HepG2 (cell line): Measurements from ENCODE around the gene ABCA2. TPM values are rescaled to one million over a fixed set of nuclear protein-coding genes. Genes with fewer than 3 reads are reported as not detected.

Experiments used
- CCDC6 ChIP-seq: sonication (generic); formaldehyde crosslinking; IDR thresholded peaks from 2 replicates; pipeline ENCODE4 v1.8.1; 2022; ENCODE audit warnings: mild to moderate bottlenecking, missing genetic modification reagents, moderate library complexity
- DR1 ChIP-seq: sonication (generic); formaldehyde crosslinking; IDR thresholded peaks from 2 replicates; pipeline ENCODE4 v1.8.0; 2021; ENCODE audit warnings: mild to moderate bottlenecking, missing genetic modification reagents, inconsistent platforms
- GABPA ChIP-seq, 2 experiments: IDR thresholded peaks; 2 replicates each; pipeline ENCODE4 v1.6.1; 2011 to 2016; ENCODE audit warnings: low read depth in 2 of 2, low read length in 1 of 2, missing biosample characterization in 1 of 2, missing genetic modification characterization in 1 of 2
- HES4 ChIP-seq: sonication (generic); formaldehyde crosslinking; IDR thresholded peaks from 2 replicates; pipeline ENCODE4 v1.9.0; 2021; ENCODE audit warnings: mild to moderate bottlenecking, missing genetic modification reagents, borderline replicate concordance
- KDM6A ChIP-seq: IDR thresholded peaks from 2 replicates; pipeline ENCODE4 v1.6.1; 2016; ENCODE audit warnings: low read depth
- KLF15 ChIP-seq: sonication (generic); formaldehyde crosslinking; IDR thresholded peaks from 2 replicates; pipeline ENCODE4 v1.8.1; 2023; ENCODE audit warnings: borderline replicate concordance, mild to moderate bottlenecking, inconsistent platforms, missing genetic modification reagents, mixed read lengths
- NCOA2 ChIP-seq: sonication (generic); formaldehyde crosslinking; IDR thresholded peaks from 2 replicates; pipeline ENCODE4 v1.8.0; 2022; ENCODE audit warnings: inconsistent platforms
- NFKB2 ChIP-seq: sonication (generic); formaldehyde crosslinking; IDR thresholded peaks from 2 replicates; pipeline ENCODE4 v1.4.0; 2020; ENCODE audit warnings: missing genetic modification reagents, borderline replicate concordance
- NR0B2 ChIP-seq: sonication (generic); formaldehyde crosslinking; IDR thresholded peaks from 2 replicates; pipeline ENCODE4 v1.4.0; 2020; ENCODE audit warnings: mild to moderate bottlenecking, missing genetic modification reagents
- PAXIP1 ChIP-seq: sonication (generic); formaldehyde crosslinking; conservative IDR thresholded peaks from 2 replicates; pipeline ENCODE4 v1.4.0; 2020; ENCODE audit warnings: mild to moderate bottlenecking, missing genetic modification reagents, moderate library complexity
- POGK ChIP-seq: sonication (generic); formaldehyde crosslinking; conservative IDR thresholded peaks from 2 replicates; pipeline ENCODE4 v1.8.0; 2022; ENCODE audit warnings: mild to moderate bottlenecking, moderate library complexity, missing genetic modification reagents
- SMYD3 ChIP-seq: sonication (generic); formaldehyde crosslinking; IDR thresholded peaks from 2 replicates; pipeline ENCODE4 v1.8.1; 2023; ENCODE audit warnings: mild to moderate bottlenecking, missing genetic modification reagents
- ZFP36 ChIP-seq: fragments of 150-350 bp; IDR thresholded peaks from 2 replicates; pipeline ENCODE4 v1.6.1; 2018; ENCODE audit warnings: borderline replicate concordance, low read length, low read depth; ENCODE audit not compliant: partially characterized antibody
- ZFP37 ChIP-seq: sonication (generic); formaldehyde crosslinking; IDR thresholded peaks from 2 replicates; pipeline ENCODE4 v1.4.0; 2020; ENCODE audit warnings: missing genetic modification reagents, borderline replicate concordance
- ZNF496 ChIP-seq: sonication (generic); formaldehyde crosslinking; IDR thresholded peaks from 2 replicates; pipeline ENCODE4 v1.8.1; 2023; ENCODE audit warnings: mild to moderate bottlenecking, moderate library complexity, missing genetic modification reagents; ENCODE audit not compliant: insufficient replicate concordance
- ZNF530 ChIP-seq: sonication (generic); formaldehyde crosslinking; IDR thresholded peaks from 2 replicates; pipeline ENCODE4 v1.5.0; 2020; ENCODE audit warnings: low read depth, mild to moderate bottlenecking, missing genetic modification reagents
- ZNF615 ChIP-seq: sonication (generic); formaldehyde crosslinking; IDR thresholded peaks from 2 replicates; pipeline ENCODE4 v1.5.0; 2020; ENCODE audit warnings: mild to moderate bottlenecking, missing genetic modification reagents, borderline replicate concordance
- ZNF761 ChIP-seq: sonication (generic); formaldehyde crosslinking; conservative IDR thresholded peaks from 2 replicates; pipeline ENCODE4 v1.4.0; 2020; ENCODE audit warnings: mild to moderate bottlenecking, missing genetic modification reagents
- ZNF776 ChIP-seq: sonication (generic); formaldehyde crosslinking; IDR thresholded peaks from 2 replicates; pipeline ENCODE4 v1.4.0; 2020; ENCODE audit warnings: mild to moderate bottlenecking, missing genetic modification reagents
- ZNF891 ChIP-seq: sonication (generic); formaldehyde crosslinking; IDR thresholded peaks from 2 replicates; pipeline ENCODE4 v1.5.0; 2020; ENCODE audit warnings: mild to moderate bottlenecking, missing genetic modification reagents
- ZUFSP ChIP-seq: sonication (generic); formaldehyde crosslinking; IDR thresholded peaks from 2 replicates; pipeline ENCODE4 v1.9.0; 2021; ENCODE audit warnings: missing genetic modification reagents, mild to moderate bottlenecking, borderline replicate concordance
- polyA plus RNA-seq, 8 experiments: library from polyadenylated mRNA; depleted of rRNA in 3 of 8; stranded (reverse) in 7 of 8; unstranded in 1 of 8; fragments of >200 nt; fragmentation: Illumina TruSeq in 4 of 8; extraction: Trizol in 4 of 8; gene quantifications; 2 replicates each; pipeline versions ENCODE4 v1.2.1 to v1.2.3, GENCODE V29; 2011 to 2016; ENCODE audit warnings: low read depth in 4 of 8, missing spikeins in 1 of 8, mixed read lengths in 1 of 8; ENCODE audit not compliant: insufficient read depth in 1 of 8
- total RNA-seq, 5 experiments: library from RNA; depleted of rRNA; stranded (reverse); fragments of >200 nt; fragmentation: Illumina TruSeq; extraction: Trizol; gene quantifications; 2 replicates each; pipeline ENCODE4 v1.2.3, GENCODE V29; 2016; ENCODE audit warnings: low read depth in 1 of 5

The ABCA2 gene
- total and polyA plus RNA-seq, 2 of the 13 experiments (the other 11 are each of a cell fraction or from before 2014, with no cell fraction given) = 2.9 to 19.2 TPM

- TF ChIP-seq PAXIP1 (CRISPR knock-in tag) (0 out of 2 replicates have a peak, but pooled peaks have one; percentile 17), HES4 (CRISPR knock-in tag) (no peak), NFKB2 (CRISPR knock-in tag) (peak; percentile 32; the same call in 1 of the 2 replicates), ZUFSP (CRISPR knock-in tag) (no peak), KDM6A (CRISPR knock-in tag) (no peak), ZNF891 (peak; percentile 60; the same call in 1 of the 2 replicates), ZNF761 (CRISPR knock-in tag) (no peak), NCOA2 (CRISPR knock-in tag) (no peak), GABPA (IDR thresholded peaks at IDR 0.05; ENCODE audit: low read depth, low read length) (no peak), GABPA (CRISPR knock-in tag; IDR thresholded peaks at IDR 0.05; ENCODE audit: low read depth) (peak; percentile 26; the same call in 1 of the 2 replicates), ZFP37 (no peak), KLF15 (no peak), POGK (CRISPR knock-in tag) (no peak), ZNF530 (CRISPR knock-in tag) (no peak), SMYD3 (CRISPR knock-in tag) (no peak), ZNF496 (CRISPR knock-in tag) (no peak), NR0B2 (no peak), ZNF776 (CRISPR knock-in tag) (no peak), ZFP36 (no peak), ZNF615 (CRISPR knock-in tag) (no peak), CCDC6 (CRISPR knock-in tag) (no peak), DR1 (CRISPR knock-in tag) (no peak)
Observed at GRCh38 chr9:137064027-137064879, 36.2 kb upstream of the ABCA2 start (continued).
